HCT116 (cell line): Measurements from ENCODE around the gene TMEM54. TPM values are rescaled to one million over a fixed set of nuclear protein-coding genes. Genes with fewer than 3 reads are reported as not detected.

ENCODE experiments used
- ATAC-seq: fragments of 200-7000 bp; cut with Tn5 transposase; 2 replicates; pipeline ENCODE4 v1.9.1; 2020; ENCODE audit warnings: mild to moderate bottlenecking, moderate library complexity
- BruUV-seq: library from RNA; stranded (reverse); fragments of 400-500 nt; replicated peaks from 2 replicates; lab custom pipeline; 2021; lab: Mats Ljungman, UMichigan
- CTCF ChIA-PET: fragments of 300-600 bp; sonication (Branson Sonifier 250); formaldehyde crosslinking; loops from one replicate; lab custom pipeline; 2021; ENCODE audit warnings: antibody characterized with exemption; lab: Charles Lee
- POLR2A ChIA-PET: fragments of 300-600, 350-600 bp; sonication (Branson Sonifier 250); formaldehyde crosslinking; loops from one replicate; lab custom pipeline; 2021; ENCODE audit warnings: antibody characterized with exemption; lab: Charles Lee
- RAD21 ChIA-PET, 2 experiments: fragments of 300-600 bp; sonication (Branson Sonifier 250); formaldehyde crosslinking; loops; one replicate each; lab custom pipeline; 2023; ENCODE audit warnings: low total read pairs in 2 of 2; ENCODE audit not compliant: uncharacterized antibody in 2 of 2, unreplicated experiment in 2 of 2, low non-redundant PET in 1 of 2; lab: Charles Lee
- DNase-seq: peaks from one replicate; pipeline ENCODE4 v3.0.0-alpha.2; 2010; ENCODE audit warnings: low read depth, low spot score
- H2AFZ ChIP-seq: fragments of 200-600 bp; shearing (Covaris generic), sonication (generic); 2 replicates; pipeline ENCODE4 v1.6.1; 2017; ENCODE audit warnings: low read depth, mixed run types, mixed read lengths, antibody characterized with exemption, low read length; ENCODE audit not compliant: poor library complexity, severe bottlenecking
- H3K27ac ChIP-seq: 2 replicates; pipeline ENCODE4 v1.5.1; 2012; ENCODE audit warnings: low read depth, low read length
- H3K27me3 ChIP-seq: fragments of 200-600 bp; sonication (generic); 2 replicates; pipeline ENCODE4 v1.6.1; 2016; ENCODE audit warnings: mixed run types, low read length, mixed read lengths; ENCODE audit not compliant: insufficient read depth
- H3K36me3 ChIP-seq, 2 experiments: fragments of 200-500 bp in 1 of 2; fragments of 200-600 bp in 1 of 2; sonication (Bioruptor generic) in 1 of 2; sonication (generic) in 1 of 2; 2 replicates each; pipeline versions ENCODE4 v1.5.1 to v1.6.1; 2014 to 2016; ENCODE audit warnings: low read length in 2 of 2, inconsistent platforms in 1 of 2, mixed read lengths in 1 of 2, mixed run types in 1 of 2; ENCODE audit not compliant: insufficient read depth in 2 of 2, control insufficient read depth in 1 of 2
- H3K4me1 ChIP-seq, 2 experiments: fragments of 200-600 bp in 1 of 2; sonication (generic) in 1 of 2; 2 replicates each; pipeline versions ENCODE4 v1.5.1 to v1.6.1; 2012 to 2017; ENCODE audit warnings: low read length in 2 of 2, inconsistent platforms in 1 of 2, mild to moderate bottlenecking in 1 of 2, mixed read lengths in 1 of 2, mixed run types in 1 of 2, moderate library complexity in 1 of 2; ENCODE audit not compliant: insufficient read depth in 2 of 2, control insufficient read depth in 1 of 2
- H3K4me2 ChIP-seq: fragments of 200-600 bp; sonication (generic); 2 replicates; pipeline ENCODE4 v1.6.1; 2017; ENCODE audit warnings: mixed run types, low read length, mixed read lengths
- H3K4me3 ChIP-seq, 2 experiments: fragments of 200-600 bp in 1 of 2; sonication (generic) in 1 of 2; replicated peaks in 1 of 2; 2 replicates each; pipeline ENCODE4 v1.5.1; 2011 to 2016; ENCODE audit warnings: low read length in 2 of 2, control low read depth in 1 of 2, low read depth in 1 of 2, mild to moderate bottlenecking in 1 of 2, mixed read lengths in 1 of 2, mixed run types in 1 of 2
- H3K79me2 ChIP-seq: fragments of 200-600 bp; sonication (generic); 2 replicates; pipeline ENCODE4 v1.6.1; 2017; ENCODE audit warnings: mild to moderate bottlenecking, mixed run types, low read length, moderate library complexity, mixed read lengths; ENCODE audit not compliant: insufficient read depth
- H3K9ac ChIP-seq: fragments of 200-600 bp; sonication (generic); 2 replicates; pipeline ENCODE4 v1.6.1; 2016; ENCODE audit warnings: low read length, mixed read lengths
- H3K9me2 ChIP-seq: fragments of 200-600 bp; sonication (generic), shearing (Covaris generic); 2 replicates; pipeline ENCODE4 v1.6.1; 2017; ENCODE audit warnings: mixed run types, mild to moderate bottlenecking, moderate library complexity; ENCODE audit not compliant: insufficient read depth
- H3K9me3 ChIP-seq, 2 experiments: fragments of 200-500 bp in 1 of 2; fragments of 200-600 bp in 1 of 2; sonication (Bioruptor generic) in 1 of 2; sonication (generic) in 1 of 2; 2 replicates each; pipeline ENCODE4 v1.6.1; 2014 to 2017; ENCODE audit warnings: low read length in 2 of 2, mixed read lengths in 2 of 2, inconsistent platforms in 1 of 2, low read depth in 1 of 2, mild to moderate bottlenecking in 1 of 2, mixed run types in 1 of 2, moderate library complexity in 1 of 2; ENCODE audit not compliant: control insufficient read depth in 1 of 2, insufficient read depth in 1 of 2
- H4K20me1 ChIP-seq: fragments of 200-600 bp; sonication (generic), shearing (Covaris generic); 2 replicates; pipeline ENCODE4 v1.6.1; 2017; ENCODE audit warnings: mixed run types, mild to moderate bottlenecking, moderate library complexity; ENCODE audit not compliant: insufficient read depth
- CBX3 ChIP-seq: IDR thresholded peaks from 2 replicates; pipeline ENCODE4 v1.6.1; 2012; ENCODE audit warnings: low read depth
- EGR1 ChIP-seq: IDR thresholded peaks from 2 replicates; pipeline ENCODE4 v1.6.1; 2012; ENCODE audit warnings: low read depth
- ELF1 ChIP-seq: IDR thresholded peaks from 2 replicates; pipeline ENCODE4 v1.6.1; 2012; ENCODE audit warnings: low read depth, borderline replicate concordance
- EZH2 ChIP-seq: fragments of 200-600 bp; sonication (generic); IDR thresholded peaks from 2 replicates; pipeline ENCODE4 v1.6.1; 2017; ENCODE audit warnings: antibody characterized with exemption, mixed run types
- EZH2phosphoT487 ChIP-seq: fragments of 200-600 bp; IDR thresholded peaks from 2 replicates; pipeline ENCODE4 v1.6.1; 2018; ENCODE audit warnings: antibody characterized with exemption, borderline replicate concordance
- JUND ChIP-seq: IDR thresholded peaks from 2 replicates; pipeline ENCODE4 v1.6.1; 2012
- POLR2AphosphoS5 ChIP-seq: IDR thresholded peaks from 2 replicates; pipeline ENCODE4 v1.6.1; 2011; ENCODE audit warnings: mild to moderate bottlenecking, low read depth, low read length, moderate library complexity
- RAD21 ChIP-seq: IDR thresholded peaks from 2 replicates; pipeline ENCODE4 v1.6.1; 2012; ENCODE audit warnings: low read depth, mild to moderate bottlenecking
- SIN3A ChIP-seq: IDR thresholded peaks from 2 replicates; pipeline ENCODE4 v1.6.1; 2012; ENCODE audit warnings: low read depth
- SP1 ChIP-seq: IDR thresholded peaks from 2 replicates; pipeline ENCODE4 v1.6.1; 2012; ENCODE audit warnings: low read depth
- SRF ChIP-seq: IDR thresholded peaks from 2 replicates; pipeline ENCODE4 v1.6.1; 2012; ENCODE audit warnings: low read depth
- YY1 ChIP-seq: IDR thresholded peaks from 2 replicates; pipeline ENCODE4 v1.6.1; 2011; ENCODE audit warnings: low read length, low read depth, moderate library complexity, mild to moderate bottlenecking; ENCODE audit not compliant: insufficient replicate concordance; ENCODE audit errors: extremely low read depth
- ZFX ChIP-seq: fragments of 450-650 bp; IDR thresholded peaks from 2 replicates; pipeline ENCODE4 v1.6.1; 2017
- ZNF274 ChIP-seq: fragments of 200-500 bp; sonication (Bioruptor generic); IDR thresholded peaks from 2 replicates; pipeline ENCODE4 v1.6.1; 2014; ENCODE audit warnings: mild to moderate bottlenecking, low read depth, low read length, inconsistent platforms
- intact Hi-C: fragments of 100-400 bp; cut with micrococcal nuclease; formaldehyde crosslinking; loops from 2 replicates; pipeline ENCODE4 v1.10.0; 2022
- total RNA-seq: library from RNA; stranded (reverse); gene quantifications from one replicate; pipeline ENCODE4 v1.2.1, GENCODE V29; 2021; ENCODE audit not compliant: unreplicated experiment
- TF ChIP-seq, protein P1 (sequence below): IDR thresholded peaks from 2 replicates; pipeline ENCODE4 v1.6.1; 2012; ENCODE audit warnings: low read depth
- TF ChIP-seq, protein P2 (sequence below): IDR thresholded peaks from 2 replicates; pipeline ENCODE4 v1.6.1; 2012
- TF ChIP-seq, protein P3 (sequence below): IDR thresholded peaks from 2 replicates; pipeline ENCODE4 v1.6.1; 2012
- TF ChIP-seq, protein P4 (sequence below): IDR thresholded peaks from 2 replicates; pipeline ENCODE4 v1.6.1; 2011; ENCODE audit warnings: mild to moderate bottlenecking, low read length, moderate library complexity; ENCODE audit not compliant: insufficient replicate concordance; ENCODE audit errors: extremely low read depth
- TF ChIP-seq, protein P5 (sequence below), 3 experiments: fragments of 200-600 bp in 1 of 3; sonication (generic) in 1 of 3; IDR thresholded peaks in 2 of 3; conservative IDR thresholded peaks in 1 of 3; 2 replicates each; pipeline ENCODE4 v1.5.1; 2012 to 2017; ENCODE audit warnings: low read depth in 2 of 3, low read length in 2 of 3, antibody characterized with exemption in 1 of 3, borderline replicate concordance in 1 of 3, control low read depth in 1 of 3, mild to moderate bottlenecking in 1 of 3, mixed read lengths in 1 of 3, mixed run types in 1 of 3, moderate library complexity in 1 of 3; ENCODE audit not compliant: insufficient read depth in 1 of 3

TMEM54 gene
- total RNA-seq, 1 experiment from 2014 or later, result 121 TPM

DNA sequence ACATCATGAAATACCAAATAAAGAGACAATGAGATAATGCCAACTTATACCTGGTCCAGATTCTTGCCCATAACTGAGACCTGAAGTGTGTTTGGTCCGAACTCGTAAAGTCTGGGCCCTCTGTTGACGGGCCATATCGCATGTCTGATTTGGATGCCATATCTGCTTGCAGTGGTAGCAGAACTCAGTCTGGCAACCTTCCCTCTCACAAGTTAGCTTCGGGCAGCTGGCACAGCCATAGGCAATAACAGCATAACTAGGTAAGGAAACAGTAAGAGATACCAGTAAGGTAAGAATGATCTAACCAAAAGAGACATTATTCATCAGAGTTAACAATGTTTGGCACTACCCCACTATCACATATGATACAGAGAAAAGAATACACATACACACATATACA, 48.3 kb upstream of the TMEM54 start:
- H3K4me1 ChIP-seq, result peaks cover 29 to 39% of the 10 kb centered on the region in 2 experiments
- DNase-seq, result no peak
- TF ChIP-seq YY1 (no peak), POLR2AphosphoS5 (no peak), EZH2phosphoT487 (no peak), EZH2 (no peak), ZFX (no peak), RAD21 (no peak), ZNF274 (no peak), CBX3 (no peak), SRF (no peak), EGR1 (no peak), JUND (no peak), SIN3A (no peak), SP1 (no peak), ELF1 (no peak)
- TF ChIP-seq, protein P1, sequence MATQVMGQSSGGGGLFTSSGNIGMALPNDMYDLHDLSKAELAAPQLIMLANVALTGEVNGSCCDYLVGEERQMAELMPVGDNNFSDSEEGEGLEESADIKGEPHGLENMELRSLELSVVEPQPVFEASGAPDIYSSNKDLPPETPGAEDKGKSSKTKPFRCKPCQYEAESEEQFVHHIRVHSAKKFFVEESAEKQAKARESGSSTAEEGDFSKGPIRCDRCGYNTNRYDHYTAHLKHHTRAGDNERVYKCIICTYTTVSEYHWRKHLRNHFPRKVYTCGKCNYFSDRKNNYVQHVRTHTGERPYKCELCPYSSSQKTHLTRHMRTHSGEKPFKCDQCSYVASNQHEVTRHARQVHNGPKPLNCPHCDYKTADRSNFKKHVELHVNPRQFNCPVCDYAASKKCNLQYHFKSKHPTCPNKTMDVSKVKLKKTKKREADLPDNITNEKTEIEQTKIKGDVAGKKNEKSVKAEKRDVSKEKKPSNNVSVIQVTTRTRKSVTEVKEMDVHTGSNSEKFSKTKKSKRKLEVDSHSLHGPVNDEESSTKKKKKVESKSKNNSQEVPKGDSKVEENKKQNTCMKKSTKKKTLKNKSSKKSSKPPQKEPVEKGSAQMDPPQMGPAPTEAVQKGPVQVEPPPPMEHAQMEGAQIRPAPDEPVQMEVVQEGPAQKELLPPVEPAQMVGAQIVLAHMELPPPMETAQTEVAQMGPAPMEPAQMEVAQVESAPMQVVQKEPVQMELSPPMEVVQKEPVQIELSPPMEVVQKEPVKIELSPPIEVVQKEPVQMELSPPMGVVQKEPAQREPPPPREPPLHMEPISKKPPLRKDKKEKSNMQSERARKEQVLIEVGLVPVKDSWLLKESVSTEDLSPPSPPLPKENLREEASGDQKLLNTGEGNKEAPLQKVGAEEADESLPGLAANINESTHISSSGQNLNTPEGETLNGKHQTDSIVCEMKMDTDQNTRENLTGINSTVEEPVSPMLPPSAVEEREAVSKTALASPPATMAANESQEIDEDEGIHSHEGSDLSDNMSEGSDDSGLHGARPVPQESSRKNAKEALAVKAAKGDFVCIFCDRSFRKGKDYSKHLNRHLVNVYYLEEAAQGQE, result no peak
- TF ChIP-seq, protein P2, sequence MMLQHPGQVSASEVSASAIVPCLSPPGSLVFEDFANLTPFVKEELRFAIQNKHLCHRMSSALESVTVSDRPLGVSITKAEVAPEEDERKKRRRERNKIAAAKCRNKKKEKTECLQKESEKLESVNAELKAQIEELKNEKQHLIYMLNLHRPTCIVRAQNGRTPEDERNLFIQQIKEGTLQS, result no peak
- TF ChIP-seq, protein P3, sequence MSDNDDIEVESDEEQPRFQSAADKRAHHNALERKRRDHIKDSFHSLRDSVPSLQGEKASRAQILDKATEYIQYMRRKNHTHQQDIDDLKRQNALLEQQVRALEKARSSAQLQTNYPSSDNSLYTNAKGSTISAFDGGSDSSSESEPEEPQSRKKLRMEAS, result no peak
- TF ChIP-seq, protein P4, sequence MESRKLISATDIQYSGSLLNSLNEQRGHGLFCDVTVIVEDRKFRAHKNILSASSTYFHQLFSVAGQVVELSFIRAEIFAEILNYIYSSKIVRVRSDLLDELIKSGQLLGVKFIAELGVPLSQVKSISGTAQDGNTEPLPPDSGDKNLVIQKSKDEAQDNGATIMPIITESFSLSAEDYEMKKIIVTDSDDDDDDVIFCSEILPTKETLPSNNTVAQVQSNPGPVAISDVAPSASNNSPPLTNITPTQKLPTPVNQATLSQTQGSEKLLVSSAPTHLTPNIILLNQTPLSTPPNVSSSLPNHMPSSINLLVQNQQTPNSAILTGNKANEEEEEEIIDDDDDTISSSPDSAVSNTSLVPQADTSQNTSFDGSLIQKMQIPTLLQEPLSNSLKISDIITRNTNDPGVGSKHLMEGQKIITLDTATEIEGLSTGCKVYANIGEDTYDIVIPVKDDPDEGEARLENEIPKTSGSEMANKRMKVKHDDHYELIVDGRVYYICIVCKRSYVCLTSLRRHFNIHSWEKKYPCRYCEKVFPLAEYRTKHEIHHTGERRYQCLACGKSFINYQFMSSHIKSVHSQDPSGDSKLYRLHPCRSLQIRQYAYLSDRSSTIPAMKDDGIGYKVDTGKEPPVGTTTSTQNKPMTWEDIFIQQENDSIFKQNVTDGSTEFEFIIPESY, result no peak
- TF ChIP-seq, protein P5, sequence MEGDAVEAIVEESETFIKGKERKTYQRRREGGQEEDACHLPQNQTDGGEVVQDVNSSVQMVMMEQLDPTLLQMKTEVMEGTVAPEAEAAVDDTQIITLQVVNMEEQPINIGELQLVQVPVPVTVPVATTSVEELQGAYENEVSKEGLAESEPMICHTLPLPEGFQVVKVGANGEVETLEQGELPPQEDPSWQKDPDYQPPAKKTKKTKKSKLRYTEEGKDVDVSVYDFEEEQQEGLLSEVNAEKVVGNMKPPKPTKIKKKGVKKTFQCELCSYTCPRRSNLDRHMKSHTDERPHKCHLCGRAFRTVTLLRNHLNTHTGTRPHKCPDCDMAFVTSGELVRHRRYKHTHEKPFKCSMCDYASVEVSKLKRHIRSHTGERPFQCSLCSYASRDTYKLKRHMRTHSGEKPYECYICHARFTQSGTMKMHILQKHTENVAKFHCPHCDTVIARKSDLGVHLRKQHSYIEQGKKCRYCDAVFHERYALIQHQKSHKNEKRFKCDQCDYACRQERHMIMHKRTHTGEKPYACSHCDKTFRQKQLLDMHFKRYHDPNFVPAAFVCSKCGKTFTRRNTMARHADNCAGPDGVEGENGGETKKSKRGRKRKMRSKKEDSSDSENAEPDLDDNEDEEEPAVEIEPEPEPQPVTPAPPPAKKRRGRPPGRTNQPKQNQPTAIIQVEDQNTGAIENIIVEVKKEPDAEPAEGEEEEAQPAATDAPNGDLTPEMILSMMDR (IDR thresholded peaks at IDR 0.05 in 2 of 3, conservative IDR thresholded peaks at IDR 0.05 in 1 of 3; ENCODE audit: borderline replicate concordance in 1 of 3, insufficient read depth in 1 of 3, low read depth in 2 of 3, low read length in 2 of 3), result no peak
- TF ChIP-seq, all 23 proteins: peak for 0
- Histone ChIP-seq H3K36me3 (peaks cover 2 to 16% of the 10 kb centered on the region in 2 experiments; a peak in 2 of 4 replicates), H3K9ac (peak overlapping the region; percentile 13; the same call in 1 of the 2 replicates), H3K4me3 (no peak overlapping the region), H3K27me3 (no peaks in the 10 kb centered on the region), H3K9me2 (no peaks in the 10 kb centered on the region), H3K79me2 (peaks cover 30% of the 10 kb centered on the region), H3K4me2 (peak overlapping the region; percentile 63), H4K20me1 (no peaks in the 10 kb centered on the region), H2AFZ (no peak overlapping the region), H3K27ac (no peak overlapping the region), H3K9me3 (no peaks in the 10 kb centered on the region)
- POLR2A ChIA-PET, result interaction anchor here (1.1 kb wide), 1 partner anchor 15 kb away, joined by 3 read pairs; the partner anchor contains the start of gene RNF19B
- intact Hi-C loops, result no loop called here
- BruUV-seq, result no TSS peak
- ATAC-seq, result no peak
- RAD21 ChIA-PET, result no interaction called here
- CTCF ChIA-PET, result no interaction called here
